Pulmonary artery endothelial cell (primary cell): ENCODE data around the gene PAMR1. TPM values are rescaled to one million over a fixed set of nuclear protein-coding genes. Genes with fewer than 3 reads are reported as not detected.

ENCODE experiments used
- DNase-seq: peaks from one replicate; pipeline ENCODE4 v3.0.0-alpha.2; 2011; ENCODE audit warnings: low read depth, low spot score
- total RNA-seq: library from RNA; depleted of rRNA; stranded (reverse); fragments of >200 nt; gene quantifications from 2 replicates; pipeline ENCODE4 v1.2.3, GENCODE V29; 2014

The PAMR1 gene
- total RNA-seq, 1 donor from 2014 or later = 0.33 TPM

DNA sequence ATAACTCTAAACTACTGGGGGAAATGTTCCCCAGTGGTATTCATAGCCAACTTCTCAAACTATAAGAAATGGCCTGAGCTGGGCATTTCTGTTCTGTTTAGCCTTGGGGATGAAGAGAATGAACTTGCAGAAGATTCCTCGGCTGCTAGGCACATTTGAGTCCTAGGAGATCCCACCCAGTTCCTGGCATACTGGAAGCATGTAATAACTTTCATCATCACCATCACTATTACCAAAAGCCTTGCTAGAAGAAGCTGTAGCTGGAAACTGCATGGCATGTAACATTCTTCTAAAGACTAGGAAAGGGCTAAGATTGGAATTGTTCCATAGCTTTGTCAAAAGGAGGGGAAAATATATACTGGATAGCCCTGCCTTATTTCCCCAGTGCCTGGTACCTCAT is 65.9 kb downstream of the PAMR1 start:
- DNase-seq = no peak

DNA sequence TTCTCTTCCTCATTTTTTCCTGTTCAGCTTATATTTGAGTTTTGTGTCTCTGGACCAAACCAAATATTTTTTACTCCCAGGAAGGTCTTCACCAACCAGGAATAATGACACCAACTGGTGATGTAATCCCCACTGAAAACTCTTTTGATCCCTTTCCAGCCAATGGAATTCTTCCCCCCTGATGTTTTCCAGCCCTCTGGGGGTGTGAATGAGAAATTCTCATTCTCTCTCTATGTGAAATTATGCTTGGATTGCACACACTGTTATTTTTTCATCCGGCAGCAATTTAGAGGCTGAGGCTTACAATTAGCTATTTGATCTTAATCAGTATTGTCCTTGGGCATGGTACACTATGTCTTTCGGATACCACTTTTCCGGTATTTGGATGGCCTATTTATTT is 66.6 kb downstream of the PAMR1 start:
- DNase-seq = no peak

DNA sequence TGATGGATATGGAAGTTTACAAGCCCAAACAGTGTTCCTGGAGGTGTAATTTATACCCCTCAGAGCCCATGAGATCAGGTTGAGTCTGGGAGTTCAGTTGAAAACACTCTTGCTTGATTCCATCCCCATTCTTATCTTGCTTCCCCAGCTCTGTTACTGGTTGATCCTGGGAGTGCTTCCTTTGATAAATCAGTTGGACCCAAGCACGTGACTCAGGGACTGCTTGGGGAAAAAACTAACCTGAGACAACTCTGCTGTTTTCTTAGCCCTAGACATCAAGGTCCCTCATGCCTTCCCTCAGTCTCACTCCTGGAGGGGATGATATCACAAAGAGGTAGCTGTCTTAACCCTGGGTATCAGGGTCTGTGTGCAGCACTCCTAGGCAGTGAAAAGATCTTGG is 71.1 kb downstream of the PAMR1 start:
- DNase-seq = no peak

DNA sequence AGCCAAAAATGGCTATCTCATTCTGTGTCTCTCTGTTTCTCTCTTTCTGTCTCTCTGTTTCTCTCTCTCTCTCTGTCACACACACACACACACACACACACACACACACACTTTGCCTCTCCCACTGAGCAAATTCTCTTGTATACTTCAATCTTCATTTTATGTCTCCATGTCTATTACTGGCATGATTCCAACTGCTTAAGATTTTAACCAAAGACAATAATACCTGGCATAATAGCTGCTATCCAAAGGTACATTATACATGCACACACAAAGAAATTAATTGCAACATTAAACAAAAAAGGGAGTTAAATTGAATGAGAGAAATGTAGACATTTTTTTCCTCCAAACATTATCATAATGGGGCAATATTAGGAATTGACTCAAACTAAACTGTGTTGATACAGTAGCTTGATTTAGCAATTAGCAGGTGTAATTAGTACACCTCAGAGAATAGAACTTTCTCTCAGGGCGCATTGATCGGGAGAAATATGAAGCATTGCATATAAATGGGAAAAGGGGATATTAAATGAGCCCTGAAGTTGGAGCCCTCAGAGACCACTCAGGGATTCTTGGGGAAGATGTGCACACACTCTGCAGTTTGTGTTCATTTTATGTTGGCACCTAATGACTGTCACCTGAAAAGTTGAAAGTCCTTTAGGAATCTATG is 88.7 kb downstream of the PAMR1 start:
- DNase-seq = no peak

DNA sequence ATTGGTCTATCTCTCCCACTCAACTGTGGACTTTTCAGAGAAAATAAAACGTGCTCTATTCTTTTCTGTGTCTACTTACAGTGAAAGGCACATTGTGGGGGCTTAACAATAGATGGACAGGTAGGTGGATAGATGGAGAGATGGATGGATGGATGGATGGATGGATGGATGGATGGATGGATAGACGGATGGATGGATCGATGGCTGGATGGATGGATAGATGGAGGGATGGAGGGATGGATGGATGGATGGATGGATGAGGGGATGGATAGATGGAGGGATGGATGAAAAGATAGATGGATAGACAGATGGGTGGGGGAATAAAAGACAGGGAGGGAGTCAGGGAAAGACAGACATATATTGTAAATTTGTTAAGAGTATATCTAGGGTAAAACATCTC is 91.8 kb downstream of the PAMR1 start:
- no peak for DNase-seq

DNA sequence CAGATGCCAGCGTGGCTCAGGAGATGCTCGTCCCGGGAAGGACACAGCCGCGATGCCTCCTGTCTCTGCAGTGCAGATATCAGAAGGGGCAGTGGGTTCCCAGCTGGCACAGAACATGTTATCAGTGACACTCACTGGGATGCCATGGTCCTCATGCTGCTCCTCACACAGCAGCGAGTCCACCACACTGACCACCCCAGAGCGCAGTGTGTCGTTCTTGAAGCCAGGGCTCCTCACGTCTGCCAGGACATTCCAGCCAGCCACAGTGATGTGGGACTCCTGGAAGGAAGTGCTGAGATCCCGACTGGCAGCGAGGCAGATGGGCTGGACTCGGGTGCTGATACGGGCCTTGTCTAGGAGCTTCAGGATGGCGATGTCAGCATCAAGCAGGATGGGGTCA is 93.0 kb downstream of the PAMR1 start:
- DNase-seq = no peak

GRCh38 chr11:35427071-35427470 is 98.3 kb downstream of the PAMR1 start:
- DNase-seq = no peak

- no peak for DNase-seq
Observed at GRCh38 chr11:35426351-35426750, 99.1 kb downstream of the PAMR1 start.

GRCh38 chr11:35425603-35426212 is 99.7 kb downstream of the PAMR1 start:
- no peak for DNase-seq

DNA sequence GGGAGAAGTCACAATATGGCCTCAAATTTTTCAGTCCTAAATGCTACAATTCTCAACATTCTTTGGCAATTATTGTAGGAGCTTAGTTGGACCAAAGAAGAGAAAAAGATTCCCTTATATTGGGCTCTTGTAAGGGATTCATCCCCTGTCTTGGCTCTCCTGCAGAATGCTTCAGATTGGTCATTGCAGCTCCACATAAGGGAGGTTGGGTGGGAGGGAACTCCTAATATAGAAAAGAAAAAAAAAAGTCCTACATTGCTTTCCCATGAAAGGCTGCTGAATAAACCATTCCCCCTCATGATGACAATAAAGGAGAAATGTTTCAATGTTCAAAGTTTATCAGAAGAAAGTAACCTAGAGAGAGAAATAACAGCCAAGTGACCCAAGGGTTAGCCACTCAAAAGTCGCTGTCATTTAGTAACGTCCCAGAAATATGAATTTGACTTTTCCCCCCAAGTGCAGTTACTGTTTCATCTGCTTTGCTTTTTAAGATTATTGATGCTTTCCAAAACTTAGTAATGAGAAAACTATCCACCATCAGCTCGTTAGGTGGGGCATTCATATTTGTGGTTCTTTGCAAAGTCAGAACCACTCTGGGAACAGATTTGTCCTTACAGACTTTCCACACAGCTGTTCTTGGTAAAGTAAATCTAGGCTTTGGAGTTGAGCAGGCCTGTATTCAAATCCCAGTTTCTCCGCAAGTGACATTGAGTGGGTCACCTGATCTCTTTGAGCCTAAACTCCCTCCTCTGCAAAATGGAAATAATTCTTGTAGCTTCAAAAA is 101.1 kb downstream of the PAMR1 start:
- DNase-seq = no peak

DNA sequence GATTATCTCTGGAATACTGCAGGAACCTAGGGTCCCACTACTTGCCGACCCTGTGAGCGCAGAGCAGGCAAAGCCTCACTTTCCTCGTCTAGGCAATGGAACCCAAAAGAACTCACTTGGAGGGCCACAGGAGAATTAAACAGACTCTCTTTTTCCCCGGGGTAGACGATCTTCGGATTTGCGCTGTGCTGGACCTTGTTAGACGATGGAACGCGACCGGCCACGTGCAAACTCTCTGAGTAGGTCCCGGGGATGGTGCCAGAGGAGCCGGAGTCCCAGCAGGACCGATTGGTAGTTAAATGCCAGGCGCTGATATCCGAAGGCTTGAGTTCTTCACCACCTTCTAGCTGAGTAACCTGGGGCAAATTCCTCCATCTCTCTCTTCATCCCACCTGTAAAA is 105.0 kb downstream of the PAMR1 start:
- DNase-seq = no peak

- DNase-seq = no peak
Observed at GRCh38 chr11:35419830-35420333, 105.5 kb downstream of the PAMR1 start.

- no peak for DNase-seq
Observed at GRCh38 chr11:35419184-35419829, 106.1 kb downstream of the PAMR1 start, which contains the start of gene SLC1A2. SLC1A2 (minus strand) TSS chr11:35419558; CDS start chr11:35418966, 592 bp downstream.

DNA sequence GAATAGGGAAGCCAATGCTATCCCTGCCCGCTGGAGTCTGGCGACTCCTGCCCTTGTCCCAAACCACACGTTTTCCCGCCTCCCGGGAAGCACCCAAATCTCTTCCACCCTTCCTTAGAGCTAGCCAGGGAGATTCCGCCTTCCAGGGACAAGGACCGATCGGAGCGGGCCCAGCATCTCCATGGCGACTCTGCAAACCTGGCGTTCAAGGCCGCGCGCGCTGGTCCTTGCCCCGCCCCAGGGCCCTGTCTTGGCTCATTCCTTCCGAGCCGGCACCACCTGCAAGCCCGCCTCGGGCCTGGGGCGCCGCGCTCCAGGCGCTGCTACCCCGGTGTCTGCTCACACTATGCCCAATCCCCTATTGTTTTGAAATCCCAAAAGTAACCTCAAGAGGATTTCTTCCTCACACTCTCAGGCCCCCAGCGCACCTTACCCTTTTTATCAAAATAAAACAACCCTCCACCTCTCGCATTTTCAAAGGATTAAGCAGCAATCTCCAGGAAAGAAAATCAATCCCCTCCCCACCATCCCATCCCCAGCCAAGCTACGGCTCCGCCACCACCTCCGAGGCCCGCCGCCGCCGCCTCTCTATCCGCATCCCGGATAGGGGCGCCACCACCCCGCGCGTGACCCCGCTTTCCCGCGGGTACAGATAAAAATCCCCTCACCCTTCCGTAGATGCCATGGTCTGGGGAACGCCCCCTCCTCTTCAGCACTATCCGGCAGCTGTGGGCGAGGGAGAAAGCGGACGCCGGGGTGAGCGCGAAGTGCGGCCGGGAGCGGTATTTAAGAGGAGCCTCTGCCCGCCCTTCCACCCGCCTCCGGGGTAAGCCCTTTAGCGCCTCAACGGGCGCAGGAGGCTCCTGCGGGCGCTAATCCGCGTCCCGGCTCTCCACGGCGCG is 106.9 kb downstream of the PAMR1 start:
- DNase-seq = no peak

DNA sequence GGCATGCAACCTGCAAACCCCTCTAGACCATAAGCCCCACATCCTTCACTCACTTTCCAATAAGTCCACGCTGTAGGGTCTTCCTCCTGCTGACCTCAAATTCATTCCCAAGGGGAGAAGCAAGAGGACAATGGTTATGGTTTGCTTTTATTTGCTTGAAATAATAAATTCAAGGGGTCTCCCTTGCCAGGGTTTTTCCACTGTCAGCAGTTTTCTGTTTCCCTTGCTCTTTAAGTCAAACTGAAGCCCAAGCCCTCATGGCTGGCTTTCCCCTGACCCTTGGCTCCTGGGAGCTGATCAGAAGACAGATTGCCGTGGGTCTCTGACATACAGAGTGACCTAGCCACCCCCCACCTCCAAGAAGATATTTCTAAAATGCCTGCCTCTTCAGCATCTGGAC is 109.9 kb downstream of the PAMR1 start:
- DNase-seq = no peak

GRCh38 chr11:35414776-35415175 is 110.6 kb downstream of the PAMR1 start:
- no peak for DNase-seq

GRCh38 chr11:35414311-35414710 is 111.1 kb downstream of the PAMR1 start:
- DNase-seq = no peak

DNA sequence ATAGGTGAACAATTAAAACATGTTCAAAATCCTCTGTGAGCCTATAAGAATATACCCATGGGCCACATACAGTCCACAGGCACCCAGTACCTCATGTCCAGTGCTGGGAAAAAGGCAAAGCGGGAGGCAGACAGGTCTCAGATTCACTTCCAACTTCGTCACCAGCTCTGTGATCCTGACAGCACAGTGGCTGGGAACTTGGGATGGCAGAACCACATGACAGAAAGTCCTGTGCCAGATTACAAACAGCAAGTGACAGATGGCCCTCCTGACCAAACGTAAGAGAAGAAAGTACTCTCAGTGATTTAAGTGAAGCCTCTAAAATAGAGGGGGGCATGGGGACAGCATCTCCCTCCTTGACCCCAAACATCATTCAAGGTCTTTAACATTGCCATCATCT is 111.8 kb downstream of the PAMR1 start:
- no peak for DNase-seq

- DNase-seq = no peak
Observed at GRCh38 chr11:35412285-35412684, 113.1 kb downstream of the PAMR1 start.

GRCh38 chr11:35407041-35407440 is 118.4 kb downstream of the PAMR1 start:
- no peak for DNase-seq

- no peak for DNase-seq
Observed at GRCh38 chr11:35404388-35404775, 121.0 kb downstream of the PAMR1 start.
